ENCODE data around the gene FHIT.

- TF ChIP-seq CTCF (IDR thresholded peaks at IDR 0.05; ENCODE audit: low read depth, low read length) (no peak), EZH2phosphoT487 (IDR thresholded peaks at IDR 0.05; ENCODE audit: low read depth) (no peak)
Measured at GRCh38 chr3:61032991-61033390, 218.3 kb downstream of the FHIT start.
